Transverse colon (tissue), 4 donors: ENCODE data around the gene DNAH12.

ENCODE experiments used
- CTCF ChIP-seq, 5 experiments: fragments of 200-600 bp in 3 of 5; fragments of 450-650 bp in 2 of 5; sonication (generic) in 3 of 5; IDR thresholded peaks; 1 replicate in 2 of 5; 2 replicates in 3 of 5; pipeline ENCODE4 v1.5.1; 2016 to 2017; ENCODE audit warnings: antibody characterized with exemption in 5 of 5, inconsistent platforms in 3 of 5, mild to moderate bottlenecking in 2 of 5, moderate library complexity in 1 of 5
- EP300 ChIP-seq: sonication (generic); formaldehyde crosslinking; IDR thresholded peaks from one replicate; pipeline ENCODE4 v1.6.1; 2017; ENCODE audit warnings: antibody characterized with exemption, low read depth
- POLR2AphosphoS5 ChIP-seq, 3 donors: sonication (generic); formaldehyde crosslinking; IDR thresholded peaks; one replicate each; pipeline ENCODE4 v1.6.1; 2016; ENCODE audit warnings: antibody characterized with exemption in 3 of 3

- TF ChIP-seq CTCF (IDR thresholded peaks at IDR 0.05), result no peak
- no peak for TF ChIP-seq POLR2AphosphoS5 (IDR thresholded peaks at IDR 0.05)
- TF ChIP-seq EP300, result no peak
Observed at GRCh38 chr3:57464011-57464410, 80.1 kb downstream of the DNAH12 start.
